GM21515 (cell line): Measurements from ENCODE around the gene TMEM101.
"Not testable (repeated sequence)": the region's sequence is repeated elsewhere in the genome, so short reads cannot be mapped to it uniquely, and the experiment has no call there.

Experiments
- ATAC-seq: cut with Tn5 transposase; IDR thresholded peaks from one replicate; pipeline ENCODE4 v1.9.1; 2021; ENCODE audit not compliant: unreplicated experiment

TMEM101 gene

DNA sequence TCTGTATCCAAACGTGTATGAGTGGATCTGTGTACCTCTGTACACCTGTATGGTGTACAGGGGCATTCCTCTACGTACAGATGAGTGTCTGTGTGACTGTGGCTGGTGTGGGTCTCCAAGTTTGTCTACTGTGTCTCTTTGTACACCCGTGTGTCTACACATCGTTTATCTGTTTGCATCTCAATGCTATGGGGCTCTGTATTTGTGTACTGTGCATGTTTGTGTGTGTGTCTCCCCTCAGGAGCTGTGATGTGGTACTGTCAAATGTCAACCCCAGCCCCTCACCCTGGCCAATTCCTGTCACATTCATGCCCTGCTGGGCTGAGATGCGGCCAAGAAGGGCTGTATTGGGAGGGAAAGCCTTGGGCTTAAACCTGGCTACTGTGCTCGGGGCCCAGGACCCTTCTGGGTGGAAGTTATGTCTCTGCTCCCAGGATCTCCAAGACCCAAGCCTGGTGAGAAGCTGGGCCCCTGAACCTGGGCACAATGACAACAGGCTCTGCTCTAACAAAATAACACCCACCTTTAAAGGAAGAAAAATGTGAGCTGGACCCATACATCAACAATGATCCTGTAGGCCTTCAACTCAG lies 13.8 kb downstream of the TMEM101 start:
- no peak for ATAC-seq

DNA sequence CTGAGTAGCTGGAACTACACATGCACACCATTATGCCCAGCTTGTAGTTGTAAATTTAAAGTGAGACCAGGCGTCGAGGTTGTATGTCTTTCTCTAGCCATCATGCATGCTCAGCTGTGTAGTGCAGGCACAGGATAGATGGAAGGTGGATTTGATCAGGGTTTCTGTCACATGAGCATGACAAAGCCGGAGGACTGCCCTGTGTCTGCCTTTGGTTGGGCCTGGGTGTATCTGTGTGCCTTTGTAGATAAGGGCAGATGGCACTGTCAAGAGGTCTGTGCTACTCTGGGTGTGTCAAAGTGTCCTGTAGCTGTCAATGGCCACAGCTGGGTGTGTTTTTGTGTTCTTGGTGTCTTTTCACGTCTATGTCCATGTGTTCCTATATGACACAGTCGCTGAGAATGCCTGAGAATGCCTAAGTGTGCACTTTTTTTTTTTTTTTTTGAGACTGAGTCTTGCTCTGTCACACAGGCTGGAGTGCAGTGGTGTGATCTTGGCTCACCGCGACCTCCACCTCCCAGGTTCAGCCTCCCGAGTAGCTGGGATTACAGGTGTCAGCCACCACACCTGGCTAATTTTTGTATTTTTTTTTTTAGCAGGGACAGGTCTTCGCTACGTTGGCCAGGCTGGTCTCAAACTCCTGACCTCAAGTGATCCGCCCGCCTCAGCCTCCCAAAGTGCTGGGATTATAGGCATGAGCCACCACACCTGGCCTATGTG lies 14.5 kb downstream of the TMEM101 start:
- ATAC-seq = no peak

DNA sequence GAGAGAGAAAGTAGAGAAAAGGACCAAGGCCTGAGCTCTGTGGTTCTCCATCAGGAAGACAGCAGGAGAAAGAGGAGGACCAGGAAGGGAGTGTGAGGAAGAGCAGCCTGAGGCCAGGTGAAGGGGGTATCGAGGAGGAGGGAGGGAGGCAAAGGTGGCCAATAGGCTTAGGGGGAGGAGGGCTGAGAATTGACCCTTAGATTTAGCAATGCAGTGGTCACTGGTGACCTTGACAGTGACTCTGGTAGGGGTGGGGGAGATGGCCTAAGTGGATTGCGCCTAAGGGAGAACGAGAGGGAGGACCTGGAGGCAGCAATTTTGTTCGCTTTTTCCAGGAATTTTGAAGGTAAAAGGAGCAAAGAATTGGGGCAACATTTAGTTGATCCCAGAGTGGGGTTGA lies 15.7 kb downstream of the TMEM101 start:
- ATAC-seq = no peak

DNA sequence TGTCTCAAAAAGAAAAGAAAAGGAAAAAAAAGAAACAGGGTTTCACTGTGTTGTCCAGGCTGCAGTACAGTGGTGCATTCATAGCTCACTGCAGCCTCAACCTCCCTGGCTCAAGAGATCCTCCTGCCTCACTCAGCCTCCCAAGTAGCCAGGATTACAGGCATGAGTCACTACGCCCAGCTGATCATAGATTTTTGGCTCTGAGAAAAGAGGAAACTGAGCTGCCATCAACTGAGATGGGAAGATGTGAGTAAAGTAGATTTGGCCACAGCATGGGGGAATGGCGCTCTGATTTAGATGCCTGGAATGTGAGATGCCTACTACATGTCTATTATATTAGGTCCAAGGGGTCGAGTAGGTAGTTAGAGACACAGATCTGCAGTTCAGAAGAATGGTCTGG lies 16.2 kb downstream of the TMEM101 start:
- no peak for ATAC-seq

GRCh38 chr17:43997180-43997579 lies 17.6 kb downstream of the TMEM101 start:
- not testable (repeated sequence) for ATAC-seq

- no peak for ATAC-seq
Observed at GRCh38 chr17:43995150-43995471, 19.7 kb downstream of the TMEM101 start.

DNA sequence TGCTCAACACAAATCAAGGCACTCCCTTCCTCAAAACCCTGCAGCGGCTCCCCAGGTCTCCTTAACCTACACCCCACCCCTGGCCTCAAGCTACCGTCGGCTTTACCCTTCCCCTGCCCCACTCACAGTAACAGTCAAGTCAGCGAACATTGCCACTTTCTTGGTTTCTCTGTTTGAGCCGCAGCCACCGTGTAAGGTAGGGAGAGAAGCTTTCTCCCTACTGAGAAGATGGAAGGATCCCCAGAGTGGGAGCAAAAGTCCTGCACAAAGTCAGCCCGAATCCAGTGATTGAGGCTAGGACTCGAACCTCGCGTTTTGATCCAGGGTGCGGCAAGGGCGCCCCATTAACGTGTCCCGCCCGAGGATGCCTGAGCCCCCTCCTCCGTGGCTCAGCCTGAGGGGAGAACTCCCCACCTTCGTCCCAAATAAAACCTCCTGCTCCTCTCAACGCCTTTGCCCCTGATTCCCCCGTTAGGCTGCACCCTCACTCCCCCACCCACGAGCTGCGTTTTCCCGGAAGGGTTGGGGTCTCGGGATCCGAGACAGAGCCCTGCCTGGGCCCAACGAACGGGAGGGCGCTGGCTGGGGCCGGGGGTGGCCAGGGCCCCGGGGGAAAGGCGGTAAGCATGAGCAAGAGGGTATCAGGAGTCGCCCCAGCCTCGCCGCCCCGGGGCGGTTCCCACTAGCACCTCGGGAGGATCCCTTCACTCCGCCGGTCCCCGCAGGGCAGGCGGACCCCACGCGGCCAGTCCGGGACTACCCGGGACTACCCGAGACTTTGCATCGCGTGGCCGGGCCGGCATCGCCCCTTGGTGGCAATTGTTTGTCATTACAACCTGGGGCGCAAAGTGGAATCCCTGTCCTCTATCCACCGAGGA lies 20.3 kb downstream of the TMEM101 start:
- ATAC-seq = no peak

- no peak for ATAC-seq
Observed at GRCh38 chr17:43992641-43993040, 22.1 kb downstream of the TMEM101 start.

- ATAC-seq = no peak
Observed at GRCh38 chr17:43988301-43988700, 26.5 kb downstream of the TMEM101 start.

GRCh38 chr17:43987131-43988021 lies 27.4 kb downstream of the TMEM101 start:
- no peak for ATAC-seq

DNA sequence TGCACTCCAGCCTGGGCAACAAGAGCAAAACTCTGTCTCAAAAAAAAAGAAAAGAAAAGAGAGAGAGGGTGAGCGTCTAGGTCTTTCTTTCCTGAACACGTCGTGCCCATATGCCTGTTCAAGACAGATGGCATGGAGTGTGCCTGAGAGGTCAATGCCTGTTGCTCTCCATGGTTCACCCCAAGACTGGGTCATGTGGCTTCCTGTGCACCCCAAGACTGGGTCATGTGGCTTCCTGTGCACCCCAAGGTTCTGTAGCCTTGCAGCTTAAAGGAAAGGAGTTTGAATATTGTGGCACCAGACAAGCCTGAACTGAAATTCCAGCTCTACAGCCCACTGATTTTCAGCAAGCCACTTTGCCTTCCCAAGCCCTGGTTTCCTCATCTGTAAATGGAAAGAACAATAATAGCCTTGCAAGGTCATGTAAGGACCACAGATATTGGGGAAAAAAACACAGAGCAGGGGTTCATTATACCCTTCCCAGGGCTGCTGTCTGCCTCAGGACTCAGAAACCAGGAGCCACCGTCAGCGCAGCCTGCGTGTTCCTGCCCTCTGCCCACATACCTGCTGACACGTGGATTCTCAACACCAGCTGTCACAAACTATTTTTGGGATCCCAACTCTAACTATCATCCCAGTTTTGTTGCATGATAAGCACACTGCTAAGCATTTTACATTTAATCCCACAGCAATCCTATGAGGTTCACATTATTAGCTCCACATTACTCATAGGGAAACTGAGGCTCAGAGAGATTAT lies 28.4 kb downstream of the TMEM101 start:
- ATAC-seq = no peak

- no peak for ATAC-seq
Observed at GRCh38 chr17:43984521-43984920, 30.2 kb downstream of the TMEM101 start.

- no peak for ATAC-seq
Observed at GRCh38 chr17:43983515-43984411, 31.0 kb downstream of the TMEM101 start.

- no peak for ATAC-seq
Observed at GRCh38 chr17:43983196-43983514, 31.6 kb downstream of the TMEM101 start.

DNA sequence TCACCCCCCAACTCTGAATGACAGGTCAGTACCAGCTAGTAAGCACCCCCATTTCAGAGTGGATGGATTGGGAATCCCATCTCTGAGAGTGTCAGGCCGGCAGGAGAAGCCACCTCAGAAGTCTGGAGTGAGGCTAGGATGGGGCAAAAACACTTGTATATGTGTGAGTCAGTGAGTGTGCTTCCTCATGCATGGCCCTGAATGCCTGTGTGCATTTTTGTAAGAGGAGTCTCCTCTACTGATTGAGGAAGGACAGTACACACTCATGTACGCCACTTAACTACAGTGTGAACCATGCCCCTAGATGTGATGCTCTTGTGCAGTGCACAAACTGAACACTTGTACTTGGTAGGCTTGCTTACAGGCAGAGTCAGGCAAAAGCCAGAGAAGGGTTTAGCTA lies 32.6 kb downstream of the TMEM101 start:
- no peak for ATAC-seq

- no peak for ATAC-seq
Observed at GRCh38 chr17:43979671-43980070, 35.1 kb downstream of the TMEM101 start.

DNA sequence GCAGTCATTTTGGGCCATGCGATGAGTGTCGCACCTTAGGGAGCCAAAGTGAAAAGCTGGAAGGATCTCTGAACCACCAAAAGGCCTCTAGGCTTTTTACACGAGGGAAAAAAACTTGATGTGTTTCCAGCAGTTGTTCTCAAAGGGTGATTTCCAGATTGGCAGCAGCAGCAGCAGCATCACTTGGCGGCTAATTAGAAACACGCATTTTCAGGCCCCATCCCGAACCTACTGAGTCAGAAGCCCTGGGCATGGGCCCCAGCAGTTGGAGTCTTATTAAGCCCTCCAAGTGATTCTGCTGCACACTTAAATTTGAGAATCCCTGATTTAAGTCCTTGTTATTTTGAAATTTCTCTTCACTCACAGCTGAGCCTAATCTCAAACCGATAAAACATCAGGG lies 35.8 kb downstream of the TMEM101 start:
- ATAC-seq = no peak

DNA sequence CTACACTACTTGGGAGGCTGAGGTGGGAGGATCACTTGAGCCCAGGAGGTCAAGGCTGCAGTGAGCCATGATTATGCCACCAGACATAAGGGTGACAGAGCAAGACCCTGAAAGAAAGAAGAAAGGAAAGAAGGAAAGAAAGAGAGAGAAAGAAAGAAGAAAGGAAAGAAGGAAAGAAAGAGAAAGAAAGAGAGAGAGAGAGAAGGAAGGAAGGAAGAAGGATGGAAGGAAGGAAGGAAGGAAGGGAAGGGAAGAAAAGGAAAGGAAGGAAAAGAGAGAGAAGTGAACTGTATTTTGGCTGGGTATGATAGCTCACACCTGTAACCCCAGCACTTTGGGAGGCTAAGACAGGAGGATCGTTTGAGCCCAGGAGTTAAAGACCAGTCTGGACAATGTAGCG lies 36.7 kb downstream of the TMEM101 start:
- ATAC-seq = no peak
